SH-SY5Y (cell line): Measurements from ENCODE around the gene NAB2.

Source experiments
- GATA2 ChIP-seq: IDR thresholded peaks from 2 replicates; pipeline ENCODE4 v1.6.1; 2011; ENCODE audit warnings: mild to moderate bottlenecking, low read depth, low read length
- GATA3 ChIP-seq: IDR thresholded peaks from 2 replicates; pipeline ENCODE4 v1.6.1; 2011; ENCODE audit warnings: low read depth, mild to moderate bottlenecking, low read length, moderate library complexity

Gene NAB2

GRCh38 chr12:57097554-57097835, 8.6 kb downstream of the NAB2 start:
- TF ChIP-seq GATA3 (no peak), GATA2 (no peak)

- TF ChIP-seq GATA2 = no peak
- no peak for TF ChIP-seq GATA3
These were observed 9.6 kb downstream of the NAB2 start for GRCh38 chr12:57098546-57098945.

GRCh38 chr12:57099047-57099714, 10.3 kb downstream of the NAB2 start:
- TF ChIP-seq GATA2 (no peak), GATA3 (no peak)

GRCh38 chr12:57099766-57100165, 10.9 kb downstream of the NAB2 start:
- no peak for TF ChIP-seq GATA3
- TF ChIP-seq GATA2 = no peak

- TF ChIP-seq GATA2 (no peak), GATA3 (no peak)
These were observed 13.2 kb downstream of the NAB2 start for GRCh38 chr12:57101892-57102695.

GRCh38 chr12:57103856-57104255, 14.9 kb downstream of the NAB2 start:
- TF ChIP-seq GATA3 = no peak
- no peak for TF ChIP-seq GATA2

GRCh38 chr12:57104292-57104910, 15.5 kb downstream of the NAB2 start:
- TF ChIP-seq GATA2 (no peak), GATA3 (no peak)

GRCh38 chr12:57105011-57105753, 16.3 kb downstream of the NAB2 start:
- no peak for TF ChIP-seq GATA2
- TF ChIP-seq GATA3 = no peak

- no peak for TF ChIP-seq GATA3
- no peak for TF ChIP-seq GATA2
These were observed 17.3 kb downstream of the NAB2 start for GRCh38 chr12:57106021-57106708.

GRCh38 chr12:57107456-57108155, 18.7 kb downstream of the NAB2 start:
- TF ChIP-seq GATA2 (no peak), GATA3 (no peak)

GRCh38 chr12:57109207-57110103, 20.5 kb downstream of the NAB2 start:
- TF ChIP-seq GATA2 = no peak
- no peak for TF ChIP-seq GATA3

- TF ChIP-seq GATA3 (no peak), GATA2 (no peak)
These were observed 21.5 kb downstream of the NAB2 start for GRCh38 chr12:57110104-57111030.

GRCh38 chr12:57111031-57111734, 22.3 kb downstream of the NAB2 start, which contains the start of gene STAT6:
TSS of gene STAT6 (minus strand) at chr12:57111362. CDS start at chr12:57108278, 3,084 bp downstream.
- TF ChIP-seq GATA2 (no peak), GATA3 (no peak)
